ENCODE data around the gene PALLD. TPM values are rescaled to one million over a fixed set of nuclear protein-coding genes. Genes with fewer than 3 reads are reported as not detected.

The PALLD gene
- total and polyA plus RNA-seq, 7 donors, result 40.7 to 1,991 (median 1,233) TPM

- Histone ChIP-seq H3K27ac (no peak overlapping the region), H3K27me3 (no peaks in the 10 kb centered on the region), H3K9me3 (peaks cover 0 to 20% (median 0%) of the 10 kb centered on the region in 4 donors), H3K36me3 (peaks cover 0 to 22% (median 13%) of the 10 kb centered on the region in 4 donors), H3K4me3 (no peak overlapping the region), H3K4me1 (no peaks in the 10 kb centered on the region)
- TF ChIP-seq EP300 (IDR thresholded peaks at IDR 0.05) (no peak), POLR2A (IDR thresholded peaks at IDR 0.05) (no peak), POLR2AphosphoS5 (IDR thresholded peaks at IDR 0.05) (no peak)
- TF ChIP-seq, protein P1, sequence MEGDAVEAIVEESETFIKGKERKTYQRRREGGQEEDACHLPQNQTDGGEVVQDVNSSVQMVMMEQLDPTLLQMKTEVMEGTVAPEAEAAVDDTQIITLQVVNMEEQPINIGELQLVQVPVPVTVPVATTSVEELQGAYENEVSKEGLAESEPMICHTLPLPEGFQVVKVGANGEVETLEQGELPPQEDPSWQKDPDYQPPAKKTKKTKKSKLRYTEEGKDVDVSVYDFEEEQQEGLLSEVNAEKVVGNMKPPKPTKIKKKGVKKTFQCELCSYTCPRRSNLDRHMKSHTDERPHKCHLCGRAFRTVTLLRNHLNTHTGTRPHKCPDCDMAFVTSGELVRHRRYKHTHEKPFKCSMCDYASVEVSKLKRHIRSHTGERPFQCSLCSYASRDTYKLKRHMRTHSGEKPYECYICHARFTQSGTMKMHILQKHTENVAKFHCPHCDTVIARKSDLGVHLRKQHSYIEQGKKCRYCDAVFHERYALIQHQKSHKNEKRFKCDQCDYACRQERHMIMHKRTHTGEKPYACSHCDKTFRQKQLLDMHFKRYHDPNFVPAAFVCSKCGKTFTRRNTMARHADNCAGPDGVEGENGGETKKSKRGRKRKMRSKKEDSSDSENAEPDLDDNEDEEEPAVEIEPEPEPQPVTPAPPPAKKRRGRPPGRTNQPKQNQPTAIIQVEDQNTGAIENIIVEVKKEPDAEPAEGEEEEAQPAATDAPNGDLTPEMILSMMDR (IDR thresholded peaks at IDR 0.05), result no peak
- intact Hi-C loops (cut with DNase I), result no loop called here
- 89 to 93% methylated on average over 4 of the region's 4 CpGs for WGBS, 2 donors
- DNase-seq, result no peak
Measured at GRCh38 chr4:168972596-168972995, 475.7 kb downstream of the PALLD start.

Small RNAs within 50 kb of the gene (small RNA-seq; reads per million reads assigned to genes)
- 0 reads per million in 3 donors for gene RF00432
- gene RNU6-1336P, result 0 reads per million in 3 donors
- 0 reads per million in 3 donors for gene RNU6-853P

Other genes with a start within 250 kb of the PALLD start
- 10 to 100 TPM in 3 of 4 donors, 1 to 10 TPM in 1; 7.2 to 20.0 (median 13.7) TPM for gene DDX60, start 178.3 kb upstream of the PALLD start, total RNA-seq
- gene DDX60, start 178.3 kb upstream of the PALLD start, polyA plus RNA-seq, result 10 to 100 TPM; 32.4 to 98.5 (median 40.8) TPM
- 10 to 100 TPM; 11.4 to 19.1 (median 16.5) TPM for gene DDX60L, start 16.6 kb upstream of the PALLD start, total RNA-seq
- gene DDX60L, start 16.6 kb upstream of the PALLD start, polyA plus RNA-seq, result 10 to 100 TPM; 13.6 to 16.2 (median 14.8) TPM

Data from sigmoid colon (tissue), 7 donors.